ACC112 (cell line): ENCODE data around the gene CAMKMT.

Experiments used
- H2AFZ ChIP-seq: fragments of 200-600 bp; sonication (generic); one replicate; pipeline ENCODE4 v1.6.0; 2017; ENCODE audit warnings: antibody characterized with exemption, low read length; ENCODE audit not compliant: unreplicated experiment
- H3K27ac ChIP-seq: fragments of 200-600 bp; sonication (generic); 2 replicates; pipeline ENCODE4 v1.5.1; 2014; ENCODE audit warnings: low read depth, mild to moderate bottlenecking, antibody characterized with exemption, low read length, moderate library complexity
- H3K27me3 ChIP-seq: fragments of 200-600 bp; sonication (generic); 2 replicates; pipeline ENCODE4 v1.6.1; 2014; ENCODE audit warnings: mild to moderate bottlenecking, antibody characterized with exemption, low read length, moderate library complexity, mixed read lengths; ENCODE audit not compliant: insufficient read depth
- H3K36me3 ChIP-seq: fragments of 200-600 bp; sonication (generic); 2 replicates; pipeline ENCODE4 v1.6.1; 2016; ENCODE audit warnings: mild to moderate bottlenecking, antibody characterized with exemption, low read length, moderate library complexity, mixed read lengths; ENCODE audit not compliant: insufficient read depth
- H3K4me1 ChIP-seq: fragments of 200-600 bp; sonication (generic); one replicate; pipeline ENCODE4 v1.6.1; 2016; ENCODE audit warnings: low read length, mixed read lengths; ENCODE audit not compliant: insufficient read depth, unreplicated experiment, control insufficient read depth
- H3K4me3 ChIP-seq: fragments of 200-600 bp; sonication (generic); 2 replicates; pipeline ENCODE4 v1.5.1; 2014; ENCODE audit warnings: mild to moderate bottlenecking, low read depth, low read length
- H3K79me2 ChIP-seq: fragments of 200-600 bp; sonication (generic); one replicate; pipeline ENCODE4 v1.6.0; 2016; ENCODE audit warnings: low read length; ENCODE audit not compliant: control insufficient read depth, unreplicated experiment, insufficient read depth

The CAMKMT gene

DNA sequence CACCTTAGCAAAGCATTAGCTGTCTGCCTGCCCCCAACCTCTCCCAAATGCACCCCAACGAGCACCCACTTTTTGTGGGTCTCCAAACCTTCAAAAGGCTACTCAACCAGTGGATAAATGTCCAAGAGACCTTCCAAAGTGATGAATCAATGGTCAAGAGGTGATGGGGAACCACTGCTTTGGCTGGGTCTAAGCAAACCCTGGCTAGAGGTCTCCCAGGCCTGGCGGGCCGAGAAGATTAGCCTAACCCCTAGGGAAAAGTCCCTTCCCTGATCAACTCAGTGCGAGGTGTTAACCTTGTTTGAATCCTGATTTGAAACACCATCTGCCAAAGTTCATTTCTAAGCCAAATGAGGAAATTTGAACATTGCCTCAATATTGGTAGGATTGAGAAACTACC is 435.0 kb downstream of the CAMKMT start:
- Histone ChIP-seq H3K4me3 (no peak overlapping the region), H3K27ac (no peak overlapping the region), H3K27me3 (peaks cover 72% of the 10 kb centered on the region), H3K36me3 (no peaks in the 10 kb centered on the region), H2AFZ (no peak overlapping the region), H3K4me1 (no peaks in the 10 kb centered on the region), H3K79me2 (no peaks in the 10 kb centered on the region)

DNA sequence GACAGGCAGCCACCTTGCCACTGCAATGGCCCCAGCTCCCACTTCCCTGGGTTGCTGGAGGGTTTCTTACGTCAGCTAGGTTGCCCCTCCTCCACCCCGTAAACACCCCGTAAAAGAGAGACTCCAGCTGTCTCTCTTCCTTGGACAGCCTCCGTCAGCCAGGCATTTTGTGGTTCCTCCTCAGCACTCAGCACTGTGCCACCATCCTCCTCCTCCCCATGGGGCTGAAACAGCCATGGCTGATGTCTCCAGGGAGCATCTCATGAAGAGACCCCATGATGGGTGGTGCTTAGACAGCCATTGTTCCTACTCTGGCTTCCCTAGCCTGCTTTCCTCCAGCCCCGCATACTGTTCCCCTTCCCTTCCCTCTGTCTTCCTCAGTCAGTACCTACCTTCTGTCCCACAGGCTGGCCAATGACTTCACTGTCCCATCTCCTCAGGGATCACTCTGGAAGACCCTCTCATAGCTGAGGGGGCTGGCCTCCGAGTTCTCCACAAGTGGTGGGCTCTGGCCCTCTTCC is 436.5 kb downstream of the CAMKMT start:
- no peaks in the 10 kb centered on the region for H3K79me2 ChIP-seq
- H3K27ac ChIP-seq = no peak overlapping the region
- no peak overlapping the region for H2AFZ ChIP-seq
- H3K36me3 ChIP-seq = no peaks in the 10 kb centered on the region
- H3K27me3 ChIP-seq = peaks cover 73% of the 10 kb centered on the region
- H3K4me1 ChIP-seq = no peaks in the 10 kb centered on the region
- no peak overlapping the region for H3K4me3 ChIP-seq

DNA sequence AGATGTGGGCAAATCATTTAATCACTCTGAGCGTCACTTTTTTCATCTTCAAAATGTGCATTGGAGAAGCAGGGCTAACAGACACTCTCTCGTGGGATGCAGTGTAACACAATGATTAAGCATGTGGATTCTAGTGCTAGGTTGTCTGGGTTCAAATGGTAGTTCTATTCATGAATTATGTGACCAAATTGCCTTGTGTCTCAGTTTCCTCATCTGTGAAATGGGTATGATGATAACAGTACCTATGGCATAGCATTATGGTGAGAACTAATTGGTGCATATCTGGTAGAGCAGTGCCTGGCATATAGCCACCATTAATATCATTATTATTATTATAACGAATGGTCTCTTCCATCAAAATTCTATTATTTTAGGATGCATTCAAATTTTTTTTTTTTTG is 437.4 kb downstream of the CAMKMT start:
- peaks cover 82% of the 10 kb centered on the region for H3K27me3 ChIP-seq
- no peak overlapping the region for H2AFZ ChIP-seq
- no peaks in the 10 kb centered on the region for H3K79me2 ChIP-seq

DNA sequence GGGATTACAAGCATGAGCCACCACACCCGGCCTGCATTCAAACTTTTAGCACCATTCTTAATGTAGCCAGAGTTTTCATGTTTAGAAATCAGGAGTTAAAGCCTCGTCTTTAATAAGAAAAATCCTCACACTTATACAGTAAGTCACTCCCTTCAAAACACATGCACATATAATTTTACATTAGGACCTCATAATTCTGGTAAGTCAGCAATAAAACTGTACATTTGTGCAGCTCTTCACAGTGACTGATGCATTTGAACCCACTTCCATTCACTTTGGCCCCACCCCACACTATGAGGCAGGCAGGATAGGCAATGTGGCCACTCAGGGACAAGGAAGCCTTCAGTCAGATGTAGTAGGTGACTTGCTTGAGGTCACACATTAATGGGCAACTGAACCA is 438.0 kb downstream of the CAMKMT start:
- Histone ChIP-seq H3K27ac (no peak overlapping the region), H3K4me3 (no peak overlapping the region), H3K4me1 (no peaks in the 10 kb centered on the region), H3K27me3 (peaks cover 88% of the 10 kb centered on the region), H2AFZ (no peak overlapping the region), H3K79me2 (no peaks in the 10 kb centered on the region), H3K36me3 (no peaks in the 10 kb centered on the region)

More for the DNA sequence above, 437.4 kb downstream of the CAMKMT start:
- H3K36me3 ChIP-seq = no peaks in the 10 kb centered on the region
- no peaks in the 10 kb centered on the region for H3K4me1 ChIP-seq
- no peak overlapping the region for H3K4me3 ChIP-seq
- no peak overlapping the region for H3K27ac ChIP-seq

- no peak overlapping the region for H3K27ac ChIP-seq
- no peaks in the 10 kb centered on the region for H3K4me1 ChIP-seq
- H3K27me3 ChIP-seq = peaks cover 98% of the 10 kb centered on the region
- H3K36me3 ChIP-seq = no peaks in the 10 kb centered on the region
- no peak overlapping the region for H3K4me3 ChIP-seq
- no peaks in the 10 kb centered on the region for H3K79me2 ChIP-seq
- no peak overlapping the region for H2AFZ ChIP-seq
Observed at GRCh38 chr2:44801289-44801840, 439.6 kb downstream of the CAMKMT start.

DNA sequence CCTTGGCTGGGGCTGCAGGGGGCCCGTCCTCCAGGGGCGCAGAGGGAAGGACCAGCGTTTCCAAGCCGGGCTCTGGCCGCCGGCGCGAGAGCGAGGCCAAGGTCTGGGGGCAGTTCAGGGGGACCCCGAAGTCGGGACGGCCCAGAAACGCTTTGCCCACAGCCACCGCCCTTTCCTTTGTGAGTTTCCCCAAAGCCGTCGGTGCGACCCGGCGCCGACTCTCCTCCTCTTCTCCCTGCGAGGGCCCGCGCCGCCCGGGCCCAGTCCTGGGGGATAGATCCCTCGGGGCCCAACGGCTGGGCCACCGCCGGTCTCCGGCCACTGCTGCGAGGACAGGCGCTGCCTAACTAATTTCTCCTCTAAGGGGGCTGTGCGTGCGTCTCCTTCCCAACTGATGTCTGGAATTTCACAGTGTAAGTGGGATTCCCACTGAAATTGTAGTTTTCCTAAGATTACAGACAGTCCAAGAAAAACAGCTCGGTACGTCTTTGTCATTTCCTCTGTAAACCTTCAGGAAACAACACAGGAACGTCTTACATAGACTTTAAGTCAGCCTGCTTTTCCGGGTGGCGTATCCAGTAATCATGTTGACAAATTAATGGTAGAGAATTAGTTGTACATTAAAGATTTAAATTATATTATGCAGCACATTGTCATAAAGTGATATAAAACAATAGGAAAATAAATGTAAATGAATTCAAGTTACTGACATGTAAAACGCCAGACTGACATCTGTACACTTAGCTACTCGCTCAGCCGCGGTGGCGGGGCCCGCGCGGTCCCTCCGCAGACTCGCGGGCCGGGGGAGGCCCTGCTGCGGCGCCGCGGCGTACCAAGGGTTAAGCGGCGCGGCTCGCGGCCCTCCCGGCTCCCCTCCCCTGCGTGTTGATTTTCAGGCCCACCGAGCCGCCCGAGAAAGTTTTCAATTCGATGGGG is 440.4 kb downstream of the CAMKMT start:
- peaks cover 100% of the 10 kb centered on the region for H3K27me3 ChIP-seq
- H3K36me3 ChIP-seq = no peaks in the 10 kb centered on the region
- H2AFZ ChIP-seq = no peak overlapping the region
- H3K79me2 ChIP-seq = no peaks in the 10 kb centered on the region
- peak overlapping the region; percentile 34; the same call in 1 of the 2 replicates for H3K4me3 ChIP-seq
- H3K27ac ChIP-seq = no peak overlapping the region
- no peaks in the 10 kb centered on the region for H3K4me1 ChIP-seq

DNA sequence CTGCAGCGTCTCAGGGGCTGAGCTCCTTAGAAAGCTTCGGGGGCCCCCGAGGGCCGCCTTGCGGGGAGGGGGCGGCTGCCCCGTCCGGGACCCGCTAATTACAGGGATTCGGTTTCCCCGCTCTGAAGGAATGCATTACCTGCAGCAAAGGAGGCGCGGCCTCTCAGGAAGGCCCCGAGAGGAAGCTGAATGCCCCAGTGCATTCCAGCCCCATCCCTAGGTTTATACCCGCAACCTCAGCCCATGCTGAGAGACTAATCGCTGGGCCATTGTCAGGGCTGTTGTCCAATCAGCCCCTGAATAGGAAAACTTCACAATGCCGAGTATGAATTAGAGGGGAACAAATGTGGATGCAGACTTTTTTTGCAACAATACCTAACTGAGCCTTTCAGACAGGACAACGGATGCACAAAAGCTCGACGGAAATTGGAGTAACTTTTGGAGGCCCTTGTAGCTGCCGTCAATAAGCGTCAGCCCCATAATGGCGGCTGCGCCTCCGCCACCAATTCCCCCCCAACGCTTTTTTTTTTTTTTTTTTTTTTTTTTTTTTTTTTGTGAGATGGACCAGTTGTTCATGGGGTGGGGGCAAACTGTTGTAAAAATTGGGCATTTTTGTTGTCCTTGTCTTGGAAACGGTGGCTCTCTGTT is 441.2 kb downstream of the CAMKMT start:
- no peak overlapping the region for H2AFZ ChIP-seq
- H3K4me1 ChIP-seq = no peaks in the 10 kb centered on the region
- H3K27me3 ChIP-seq = peaks cover 99% of the 10 kb centered on the region
- H3K79me2 ChIP-seq = no peaks in the 10 kb centered on the region
- peak overlapping the region; percentile 34; the same call in 1 of the 2 replicates for H3K4me3 ChIP-seq
- no peak overlapping the region for H3K27ac ChIP-seq
- no peaks in the 10 kb centered on the region for H3K36me3 ChIP-seq

GRCh38 chr2:44804406-44805265 is 442.9 kb downstream of the CAMKMT start:
- no peak overlapping the region for H3K4me3 ChIP-seq
- H3K36me3 ChIP-seq = no peaks in the 10 kb centered on the region
- H3K27ac ChIP-seq = no peak overlapping the region
- peaks cover 99% of the 10 kb centered on the region for H3K27me3 ChIP-seq
- no peak overlapping the region for H2AFZ ChIP-seq
- no peaks in the 10 kb centered on the region for H3K4me1 ChIP-seq
- no peaks in the 10 kb centered on the region for H3K79me2 ChIP-seq

GRCh38 chr2:44805401-44806235 is 443.9 kb downstream of the CAMKMT start:
- Histone ChIP-seq H3K4me1 (no peaks in the 10 kb centered on the region), H3K27ac (no peak overlapping the region), H2AFZ (no peak overlapping the region), H3K27me3 (peaks cover 98% of the 10 kb centered on the region), H3K79me2 (no peaks in the 10 kb centered on the region), H3K36me3 (no peaks in the 10 kb centered on the region), H3K4me3 (no peak overlapping the region)
